Ovary (tissue), 9 donors: ENCODE measurements around the gene RFC2. TPM values are rescaled to one million over a fixed set of nuclear protein-coding genes. Genes with fewer than 3 reads are reported as not detected.
A peak's percentile ranks its signal among the peaks of the same experiment; 100 is the strongest.

ENCODE experiments used
- DNase-seq, 5 donors: peaks; one replicate each; pipeline ENCODE4 v3.0.0-alpha.2; 2019 to 2020
- H3K27ac ChIP-seq, 2 donors: fragments of 200-600 bp; one replicate each; pipeline versions ENCODE4 v1.5.1 to v1.8.0; 2019 to 2022
- H3K27me3 ChIP-seq: fragments of 200-600 bp; one replicate; pipeline ENCODE4 v1.8.0; 2022
- H3K36me3 ChIP-seq: fragments of 200-600 bp; sonication (generic); one replicate; pipeline ENCODE4 v1.5.1; 2019
- H3K4me1 ChIP-seq: one replicate; pipeline ENCODE4 v1.8.1; 2013; ENCODE audit warnings: mild to moderate bottlenecking, moderate library complexity; ENCODE audit not compliant: insufficient read depth
- H3K4me3 ChIP-seq: fragments of 200-600 bp; sonication (generic); one replicate; pipeline ENCODE4 v1.5.1; 2017
- H3K9me3 ChIP-seq, 2 donors: fragments of 200-600 bp in 1 of 2; sonication (generic) in 1 of 2; one replicate each; pipeline versions ENCODE4 v1.5.1 to v1.8.1; 2013 to 2019; ENCODE audit warnings: mild to moderate bottlenecking in 1 of 2, moderate library complexity in 1 of 2
- CTCF ChIP-seq, 3 donors: fragments of 450-650 bp in 2 of 3; fragments of 200-600 bp in 1 of 3; IDR thresholded peaks; one replicate each; pipeline versions ENCODE4 v1.5.1 to v1.8.0; 2016 to 2022; ENCODE audit warnings: antibody characterized with exemption in 3 of 3, mild to moderate bottlenecking in 1 of 3
- EP300 ChIP-seq: sonication (generic); formaldehyde crosslinking; IDR thresholded peaks from one replicate; pipeline ENCODE4 v1.6.1; 2017; ENCODE audit warnings: antibody characterized with exemption
- POLR2A ChIP-seq: fragments of 450-650 bp; IDR thresholded peaks from one replicate; pipeline ENCODE4 v1.6.1; 2017; ENCODE audit warnings: antibody characterized with exemption, mild to moderate bottlenecking, moderate library complexity
- WGBS, 3 donors: extraction: QIAGEN DNeasy Blood & Tissue Kit in 1 of 3; methylation state at CpG; one replicate each; pipeline versions ENCODE4 v1.1.5 to v1.1.7; 2013 to 2017; 5-methylcytosine and 5-hydroxymethylcytosine counted together
- intact Hi-C, 4 donors: fragments of 100-400 bp; cut with DNase I; formaldehyde crosslinking; loops; one replicate each; pipeline versions ENCODE4 v1.11.0 to v1.15.1; 2022 to 2023
- polyA plus RNA-seq, 2 donors: library from polyadenylated mRNA; stranded (reverse); fragments of 200-250 nt in 1 of 2; fragments of 350-450 nt in 1 of 2; fragmentation: Illumina TruSeq in 1 of 2; extraction: RNeasy Lipid Tissue Mini Kit (QIAGEN cat#74804) in 1 of 2; gene quantifications; one replicate each; pipeline ENCODE4 v1.2.3, GENCODE V29; 2013 to 2014
- total RNA-seq, 7 donors: library from RNA; depleted of rRNA in 2 of 7; stranded (reverse); fragments of >200 nt in 2 of 7; fragmentation: NEBNext Ultra II Directional in 3 of 7; extraction: Animal tissue kit (Norgen Biotek cat#: 25700) in 3 of 7; gene quantifications; one replicate each; pipeline versions ENCODE4 v1.1.0 to v1.2.4, GENCODE V29; 2016 to 2023
- donor health status: DM: no; HTN: no; CAD: no; lungs with moderate emphysema.
- donor health status: DM: no; HTN: no; CAD: no.
- donor health status: Bipolar disorder and iron deficiency.
- donor health status: DM: yes; HTN: yes; CAD: no.
- donor health status: DM: no; HTN: no; CAD: no.
- donor health status: DM: yes; HTN: yes; CAD: no.

The RFC2 gene
- total and polyA plus RNA-seq, 9 donors, result 6.4 to 23.7 (median 16.6) TPM

GRCh38 chr7:74223711-74224510, 30.3 kb downstream of the RFC2 start:
- H3K36me3 ChIP-seq, result no peaks in the 10 kb centered on the region
- DNase-seq, result peak; percentile 60 to 86 (median 76)

GRCh38 chr7:74222851-74223710, 31.1 kb downstream of the RFC2 start:
- Histone ChIP-seq H3K27me3 (no peaks in the 10 kb centered on the region), H3K36me3 (no peaks in the 10 kb centered on the region), H3K4me3 (no peak overlapping the region), H3K27ac (no peak overlapping the region), H3K4me1 (peaks cover 5% of the 10 kb centered on the region), H3K9me3 (no peaks in the 10 kb centered on the region)
- intact Hi-C loops, result no loop called here
- TF ChIP-seq CTCF (IDR thresholded peaks at IDR 0.05) (no peak), EP300 (no peak), POLR2A (no peak)
- WGBS, 3 donors, result 72 to 76% (median 75%) methylated on average over 17 of the region's 17 CpGs
- DNase-seq, result no peak

More at GRCh38 chr7:74223711-74224510, 30.3 kb downstream of the RFC2 start:
- 35 to 52% (median 40%) methylated on average over 18 of the region's 18 CpGs for WGBS, 3 donors
- no peak for TF ChIP-seq CTCF (IDR thresholded peaks at IDR 0.05)
- no peak for TF ChIP-seq EP300
- TF ChIP-seq POLR2A, result no peak
- Histone ChIP-seq H3K4me1 (peaks cover 5% of the 10 kb centered on the region), H3K4me3 (no peak overlapping the region), H3K27ac (no peak overlapping the region), H3K9me3 (no peaks in the 10 kb centered on the region), H3K27me3 (no peaks in the 10 kb centered on the region)
- intact Hi-C loops, result loop anchor here in 1 of 4 donors (2.0 kb wide), 1 partner anchor 77 kb away; no protein-coding TSS in a partner anchor

GRCh38 chr7:74221713-74222112, 32.5 kb downstream of the RFC2 start:
- Histone ChIP-seq H3K27ac (no peak overlapping the region), H3K27me3 (no peaks in the 10 kb centered on the region), H3K4me1 (peaks cover 5% of the 10 kb centered on the region), H3K4me3 (no peak overlapping the region), H3K9me3 (no peaks in the 10 kb centered on the region), H3K36me3 (no peaks in the 10 kb centered on the region)
- DNase-seq, result no peak
- 81 to 86% (median 85%) methylated on average over 11 of the region's 11 CpGs for WGBS, 3 donors
- intact Hi-C loops, result no loop called here
- TF ChIP-seq EP300 (no peak), POLR2A (no peak), CTCF (IDR thresholded peaks at IDR 0.05) (no peak)

GRCh38 chr7:74220229-74220628, 34.0 kb downstream of the RFC2 start:
- peaks cover 5% of the 10 kb centered on the region for H3K4me1 ChIP-seq
- TF ChIP-seq POLR2A (no peak), CTCF (IDR thresholded peaks at IDR 0.05) (no peak), EP300 (no peak)
- H3K27me3 ChIP-seq, result no peaks in the 10 kb centered on the region
- intact Hi-C loops, result no loop called here
- H3K27ac ChIP-seq, result no peak overlapping the region
- no peaks in the 10 kb centered on the region for H3K9me3 ChIP-seq
- no peaks in the 10 kb centered on the region for H3K36me3 ChIP-seq
- WGBS, 3 donors, result 74 to 79% (median 75%) methylated on average over 9 of the region's 9 CpGs
- no peak for DNase-seq
- H3K4me3 ChIP-seq, result no peak overlapping the region
